Stimulated activated CD8-positive, alpha-beta memory T cell treated with anti-CD3 and anti-CD28 coated beads, Interleukin-12 subunit alpha, Interleukin-12 subunit beta, amount 100 ng/mL, for 4 hours (primary cell): ENCODE results near the gene AQP7.
"Not testable (repeated sequence)": the region's sequence is repeated elsewhere in the genome, so short reads cannot be mapped to it uniquely, and the experiment has no call there.

Source experiments
- DNase-seq: peaks from one replicate; pipeline ENCODE4 v3.0.0-alpha.2; 2020; ENCODE audit warnings: low read depth

AQP7 gene

GRCh38 chr9:33395159-33395879, 7.0 kb downstream of the AQP7 start:
- DNase-seq, result not testable (repeated sequence)

GRCh38 chr9:33393986-33394385, 8.4 kb downstream of the AQP7 start:
- not testable (repeated sequence) for DNase-seq

- no peak for DNase-seq
Observed at GRCh38 chr9:33393581-33393980, 8.8 kb downstream of the AQP7 start.

GRCh38 chr9:33392591-33393021, 9.8 kb downstream of the AQP7 start:
- not testable (repeated sequence) for DNase-seq

GRCh38 chr9:33391111-33391771, 11.1 kb downstream of the AQP7 start:
- DNase-seq, result not testable (repeated sequence)

- DNase-seq, result no peak
Observed at GRCh38 chr9:33388110-33388994, 14.0 kb downstream of the AQP7 start.

GRCh38 chr9:33386998-33387397, 15.4 kb downstream of the AQP7 start:
- DNase-seq, result not testable (repeated sequence)

- DNase-seq, result not testable (repeated sequence)
Observed at GRCh38 chr9:33386641-33386996, 15.7 kb downstream of the AQP7 start.

GRCh38 chr9:33385979-33386640, 16.3 kb downstream of the AQP7 start:
- not testable (repeated sequence) for DNase-seq

GRCh38 chr9:33385536-33385935, 16.8 kb downstream of the AQP7 start:
- not testable (repeated sequence) for DNase-seq

- DNase-seq, result not testable (repeated sequence)
Observed at GRCh38 chr9:33383396-33383795, 19.0 kb downstream of the AQP7 start.

GRCh38 chr9:33382397-33382796, 20.0 kb downstream of the AQP7 start:
- DNase-seq, result not testable (repeated sequence)

- no peak for DNase-seq
Observed at GRCh38 chr9:33381231-33381791, 21.1 kb downstream of the AQP7 start.

- DNase-seq, result no peak
Observed at GRCh38 chr9:33380390-33381094, 21.8 kb downstream of the AQP7 start.

GRCh38 chr9:33379666-33380389, 22.5 kb downstream of the AQP7 start:
- DNase-seq, result no peak

GRCh38 chr9:33378121-33378795, 24.1 kb downstream of the AQP7 start:
- DNase-seq, result no peak

- DNase-seq, result no peak
Observed at GRCh38 chr9:33377089-33377715, 25.2 kb downstream of the AQP7 start.

- no peak for DNase-seq
Observed at GRCh38 chr9:33375841-33376321, 26.5 kb downstream of the AQP7 start.

GRCh38 chr9:33375238-33375840, 27.0 kb downstream of the AQP7 start:
- DNase-seq, result no peak
